HFFc6 (cell line): ENCODE data around the gene CUL2. TPM values are rescaled to one million over a fixed set of nuclear protein-coding genes. Genes with fewer than 3 reads are reported as not detected.

Experiments
- DNase-seq: peaks from one replicate; pipeline ENCODE4 v3.0.0-alpha.2; 2018
- H3K27ac Mint-ChIP-seq: 2 replicates; pipeline ENCODE4 v1.8.0; 2020; ENCODE audit warnings: mild to moderate bottlenecking, mixed read lengths
- H3K27me3 Mint-ChIP-seq: 2 replicates; pipeline ENCODE4 v1.8.0; 2021; ENCODE audit warnings: mild to moderate bottlenecking, moderate library complexity, mixed read lengths; ENCODE audit not compliant: insufficient read depth
- H3K36me3 Mint-ChIP-seq: 2 replicates; pipeline ENCODE4 v1.8.0; 2021; ENCODE audit warnings: low read depth, mixed read lengths
- H3K4me1 Mint-ChIP-seq: 2 replicates; pipeline ENCODE4 v1.8.0; 2020; ENCODE audit warnings: low read depth, mixed read lengths
- H3K4me3 Mint-ChIP-seq: 2 replicates; pipeline ENCODE4 v1.8.0; 2020; ENCODE audit warnings: mild to moderate bottlenecking, moderate library complexity, mixed read lengths
- H3K9me3 Mint-ChIP-seq: 2 replicates; pipeline ENCODE4 v1.8.0; 2020; ENCODE audit warnings: mild to moderate bottlenecking, mixed read lengths
- total RNA-seq, 6 experiments: library from RNA; stranded (reverse); fragmentation: NEBNext Ultra II Directional; extraction: Animal tissue kit (Norgen Biotek cat#: 25700); gene quantifications; 2 replicates in 1 of 6; 3 replicates in 5 of 6; pipeline ENCODE4 v1.2.3, GENCODE V29; 2021
- TF ChIP-seq, protein P1 (sequence below): fragments of 200-600 bp; sonication (generic); IDR thresholded peaks from 2 replicates; pipeline ENCODE4 v1.5.0; 2021; ENCODE audit warnings: antibody characterized with exemption, mild to moderate bottlenecking

The CUL2 gene
- total RNA-seq, 6 experiments from 2014 or later = 42.5 to 55.7 (median 51.3) TPM

DNA sequence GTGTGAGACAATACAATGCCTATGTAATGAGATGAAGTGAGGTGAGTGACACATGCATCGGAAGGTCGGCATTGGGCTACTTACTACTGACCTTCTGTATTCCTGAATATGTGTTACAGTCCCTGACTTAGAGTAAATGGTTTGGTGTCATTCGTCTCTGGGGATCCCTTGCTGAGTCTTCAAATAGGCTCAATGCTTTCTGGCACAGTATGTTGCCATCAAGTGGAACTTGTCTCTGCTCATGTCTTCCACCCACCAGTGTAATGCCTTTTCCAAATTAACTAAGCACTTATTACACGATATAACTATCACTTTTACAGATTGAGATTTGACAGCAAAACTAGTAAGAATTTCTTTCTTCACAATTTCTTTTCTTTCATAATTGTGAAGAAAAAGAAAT lies 10.9 kb downstream of the CUL2 start:
- no peak for DNase-seq
- Mint-ChIP-seq H3K4me3 (peak overlapping the region; percentile 7), H3K36me3 (peaks cover 22% of the 10 kb centered on the region), H3K4me1 (peaks cover 34% of the 10 kb centered on the region), H3K27me3 (no peaks in the 10 kb centered on the region; the same call in 1 of the 2 replicates), H3K9me3 (peaks cover 11% of the 10 kb centered on the region; the same call in 1 of the 2 replicates), H3K27ac (peak overlapping the region; percentile 54; the same call in 1 of the 2 replicates)
- TF ChIP-seq, protein P1, sequence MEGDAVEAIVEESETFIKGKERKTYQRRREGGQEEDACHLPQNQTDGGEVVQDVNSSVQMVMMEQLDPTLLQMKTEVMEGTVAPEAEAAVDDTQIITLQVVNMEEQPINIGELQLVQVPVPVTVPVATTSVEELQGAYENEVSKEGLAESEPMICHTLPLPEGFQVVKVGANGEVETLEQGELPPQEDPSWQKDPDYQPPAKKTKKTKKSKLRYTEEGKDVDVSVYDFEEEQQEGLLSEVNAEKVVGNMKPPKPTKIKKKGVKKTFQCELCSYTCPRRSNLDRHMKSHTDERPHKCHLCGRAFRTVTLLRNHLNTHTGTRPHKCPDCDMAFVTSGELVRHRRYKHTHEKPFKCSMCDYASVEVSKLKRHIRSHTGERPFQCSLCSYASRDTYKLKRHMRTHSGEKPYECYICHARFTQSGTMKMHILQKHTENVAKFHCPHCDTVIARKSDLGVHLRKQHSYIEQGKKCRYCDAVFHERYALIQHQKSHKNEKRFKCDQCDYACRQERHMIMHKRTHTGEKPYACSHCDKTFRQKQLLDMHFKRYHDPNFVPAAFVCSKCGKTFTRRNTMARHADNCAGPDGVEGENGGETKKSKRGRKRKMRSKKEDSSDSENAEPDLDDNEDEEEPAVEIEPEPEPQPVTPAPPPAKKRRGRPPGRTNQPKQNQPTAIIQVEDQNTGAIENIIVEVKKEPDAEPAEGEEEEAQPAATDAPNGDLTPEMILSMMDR = no peak

DNA sequence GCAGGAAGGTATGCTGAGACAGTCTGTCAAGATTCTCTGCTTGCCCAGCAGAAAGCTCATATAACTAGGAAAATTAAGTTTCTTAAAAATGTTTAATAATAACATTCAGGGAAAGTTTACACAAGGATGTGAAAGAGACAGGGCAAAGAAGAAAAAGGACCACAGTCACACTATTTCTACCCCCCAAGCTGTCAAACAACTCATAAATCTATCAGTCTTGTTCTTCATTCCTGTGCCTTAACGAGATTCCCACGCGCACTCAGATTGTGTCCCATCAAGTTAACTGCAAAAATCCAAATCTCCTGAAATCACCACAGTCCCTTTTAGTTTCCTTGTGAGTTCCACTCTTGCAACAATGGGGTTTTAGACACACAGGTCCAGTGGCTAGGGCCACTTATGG lies 14.9 kb downstream of the CUL2 start:
- H3K27ac Mint-ChIP-seq = peak overlapping the region; percentile 11; the same call in 1 of the 2 replicates
- TF ChIP-seq, protein P1 = no peak
- peaks cover 45% of the 10 kb centered on the region for H3K4me1 Mint-ChIP-seq
- H3K36me3 Mint-ChIP-seq = peaks cover 10% of the 10 kb centered on the region
- H3K27me3 Mint-ChIP-seq = no peaks in the 10 kb centered on the region; the same call in 1 of the 2 replicates
- no peak for DNase-seq
- H3K9me3 Mint-ChIP-seq = no peaks in the 10 kb centered on the region
- H3K4me3 Mint-ChIP-seq = no peak overlapping the region

DNA sequence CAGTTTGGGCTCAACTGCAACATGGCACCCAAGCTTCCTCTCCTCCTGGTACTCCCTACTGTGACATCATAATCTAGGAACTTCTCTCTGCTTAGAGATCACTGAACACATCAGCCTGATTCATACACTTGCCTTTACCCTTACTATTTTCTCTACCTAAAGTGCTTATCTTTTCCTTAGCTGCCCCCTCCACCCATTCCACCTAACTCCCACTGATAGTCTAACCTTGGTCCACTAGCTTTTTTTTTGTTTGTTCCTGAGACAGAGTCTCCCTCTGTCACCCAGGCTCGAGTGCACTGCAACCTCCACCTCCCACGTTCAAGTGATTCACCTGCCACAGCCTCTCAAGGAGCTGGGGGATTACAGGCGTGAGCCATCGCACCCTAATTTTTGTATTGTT lies 15.9 kb downstream of the CUL2 start:
- H3K36me3 Mint-ChIP-seq = peaks cover 17% of the 10 kb centered on the region
- DNase-seq = peak; percentile 37
- peak overlapping the region; percentile 51 for H3K27ac Mint-ChIP-seq
- no peaks in the 10 kb centered on the region for H3K9me3 Mint-ChIP-seq
- peaks cover 35% of the 10 kb centered on the region for H3K4me1 Mint-ChIP-seq
- no peak overlapping the region for H3K4me3 Mint-ChIP-seq
- TF ChIP-seq, protein P1 = no peak
- no peaks in the 10 kb centered on the region; the same call in 1 of the 2 replicates for H3K27me3 Mint-ChIP-seq

DNA sequence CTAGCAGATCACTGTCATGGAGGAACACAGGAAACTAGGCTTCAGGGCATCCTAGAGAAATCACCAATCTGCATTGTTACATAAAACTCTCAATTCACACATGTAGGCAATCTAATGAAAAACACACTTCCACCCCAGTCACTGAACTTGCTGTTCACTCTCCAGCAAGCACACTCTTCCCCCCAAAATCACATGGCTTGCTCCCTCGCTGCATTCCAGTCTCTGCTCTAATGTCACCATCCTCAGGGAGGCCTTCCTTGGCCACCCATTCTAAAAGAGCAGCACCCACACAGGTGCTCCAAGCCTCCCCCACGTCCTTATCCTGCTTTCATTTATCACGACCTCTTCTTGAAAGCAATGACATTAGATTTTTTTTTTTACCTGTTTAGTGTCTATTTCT lies 19.6 kb downstream of the CUL2 start:
- Mint-ChIP-seq H3K27ac (no peak overlapping the region), H3K4me1 (peaks cover 29% of the 10 kb centered on the region), H3K36me3 (peaks cover 30% of the 10 kb centered on the region), H3K9me3 (no peaks in the 10 kb centered on the region), H3K4me3 (no peak overlapping the region), H3K27me3 (no peaks in the 10 kb centered on the region; the same call in 1 of the 2 replicates)
- DNase-seq = no peak
- TF ChIP-seq, protein P1 = no peak

DNA sequence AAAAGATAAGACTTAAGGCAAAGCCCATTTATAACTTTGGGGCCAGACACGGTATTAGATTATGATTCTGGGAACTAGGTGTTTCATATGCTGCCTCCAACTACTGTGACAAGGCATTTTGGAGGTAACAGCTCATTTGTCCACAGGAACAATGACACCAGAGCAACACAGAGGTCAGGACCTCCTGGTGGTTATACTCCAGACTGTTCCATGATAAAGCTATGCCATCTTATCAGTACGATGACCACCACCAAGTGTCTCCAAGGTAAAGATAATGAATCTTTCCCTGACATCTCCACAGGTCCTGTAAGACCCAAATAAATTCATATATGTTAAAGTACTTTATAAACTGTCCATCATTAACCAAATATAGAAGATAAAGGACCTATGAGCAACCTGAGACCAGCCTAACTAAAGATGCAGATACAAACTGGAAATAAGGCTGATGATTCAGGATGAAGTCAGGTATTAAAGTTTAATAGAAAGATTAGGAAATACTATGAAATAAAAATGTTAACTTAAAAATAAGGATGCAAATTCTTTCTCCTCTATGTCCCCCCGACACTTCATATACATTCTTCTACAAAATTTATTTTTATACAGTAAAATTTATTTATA lies 26.2 kb downstream of the CUL2 start:
- TF ChIP-seq, protein P1 = no peak
- DNase-seq = no peak
- Mint-ChIP-seq H3K4me1 (peaks cover 27% of the 10 kb centered on the region), H3K27me3 (no peaks in the 10 kb centered on the region), H3K4me3 (no peak overlapping the region), H3K27ac (no peak overlapping the region), H3K9me3 (no peaks in the 10 kb centered on the region), H3K36me3 (peaks cover 34% of the 10 kb centered on the region)
